C4-2B (cell line): Measurements from ENCODE around the gene NFATC2.
"Not testable (repeated sequence)": the region's sequence is repeated elsewhere in the genome, so short reads cannot be mapped to it uniquely, and the experiment has no call there.

Experiments used
- H3K27ac ChIP-seq: fragments of 450-650 bp; 2 replicates; pipeline ENCODE4 v1.5.1; 2017
- CTCF ChIP-seq: fragments of 450-650 bp; conservative IDR thresholded peaks from 2 replicates; pipeline ENCODE4 v1.5.1; 2017; ENCODE audit warnings: mild to moderate bottlenecking
- ZFX ChIP-seq: fragments of 450-650 bp; IDR thresholded peaks from 2 replicates; pipeline ENCODE4 v1.6.1; 2017

Gene NFATC2

GRCh38 chr20:51463998-51464397, 78.5 kb downstream of the NFATC2 start:
- TF ChIP-seq ZFX = no peak
- no peak for TF ChIP-seq CTCF

GRCh38 chr20:51463560-51463959, 79.0 kb downstream of the NFATC2 start:
- no peak overlapping the region for H3K27ac ChIP-seq
- TF ChIP-seq ZFX = no peak
- no peak for TF ChIP-seq CTCF

More at GRCh38 chr20:51463998-51464397, 78.5 kb downstream of the NFATC2 start:
- no peak overlapping the region for H3K27ac ChIP-seq

GRCh38 chr20:51462566-51463276, 79.8 kb downstream of the NFATC2 start:
- no peak overlapping the region for H3K27ac ChIP-seq

GRCh38 chr20:51461846-51462245, 80.7 kb downstream of the NFATC2 start:
- not testable (repeated sequence) for H3K27ac ChIP-seq

More at GRCh38 chr20:51462566-51463276, 79.8 kb downstream of the NFATC2 start:
- no peak for TF ChIP-seq ZFX
- TF ChIP-seq CTCF = no peak

GRCh38 chr20:51461306-51461705, 81.2 kb downstream of the NFATC2 start:
- H3K27ac ChIP-seq = no peak overlapping the region
- TF ChIP-seq CTCF (no peak), ZFX (no peak)

- TF ChIP-seq ZFX (no peak), CTCF (no peak)
- H3K27ac ChIP-seq = no peak overlapping the region
Measured at GRCh38 chr20:51460569-51461265, 81.8 kb downstream of the NFATC2 start.

GRCh38 chr20:51460163-51460562, 82.4 kb downstream of the NFATC2 start:
- H3K27ac ChIP-seq = no peak overlapping the region

More at GRCh38 chr20:51460163-51460562, 82.4 kb downstream of the NFATC2 start:
- TF ChIP-seq CTCF (no peak), ZFX (no peak)
